ENCODE data around the gene HOXC12. TPM values are rescaled to one million over a fixed set of nuclear protein-coding genes. Genes with fewer than 3 reads are reported as not detected.

The HOXC12 gene, protein sequence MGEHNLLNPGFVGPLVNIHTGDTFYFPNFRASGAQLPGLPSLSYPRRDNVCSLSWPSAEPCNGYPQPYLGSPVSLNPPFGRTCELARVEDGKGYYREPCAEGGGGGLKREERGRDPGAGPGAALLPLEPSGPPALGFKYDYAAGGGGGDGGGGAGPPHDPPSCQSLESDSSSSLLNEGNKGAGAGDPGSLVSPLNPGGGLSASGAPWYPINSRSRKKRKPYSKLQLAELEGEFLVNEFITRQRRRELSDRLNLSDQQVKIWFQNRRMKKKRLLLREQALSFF
- total RNA-seq (not detected), polyA plus RNA-seq (not detected)

DNA sequence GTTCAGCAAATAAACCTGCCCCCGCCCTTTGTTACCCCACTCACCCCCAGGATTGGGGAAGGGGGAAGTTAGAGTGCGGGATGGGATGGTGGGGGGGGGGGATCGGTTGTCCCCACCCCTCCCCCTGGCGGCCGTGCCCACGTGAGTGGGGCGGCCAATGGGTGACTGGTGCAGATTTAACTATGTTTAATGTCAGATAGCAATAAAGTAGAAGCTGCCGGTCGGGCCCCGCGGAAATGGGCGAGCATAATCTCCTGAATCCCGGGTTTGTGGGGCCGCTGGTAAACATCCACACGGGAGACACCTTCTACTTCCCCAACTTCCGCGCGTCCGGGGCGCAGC lies at the start of gene HOXC12:
Gene HOXC12 (plus strand): TSS at position 210 of the 342 bp plus-strand sequence. CDS start 27 bp downstream, at position 237.
- Histone ChIP-seq H3K27ac (no peak within 1 kb of the TSS), H3K4me1 (peaks cover 0 to 33% (median 14%) of the 10 kb centered on the region in 4 donors), H3K9me3 (no peaks in the 10 kb centered on the region), H3K4me3 (no peak within 1 kb of the TSS), H3K27me3 (peaks cover 88 to 100% (median 100%) of the 10 kb centered on the region in 3 donors), H3K36me3 (no peaks in the 10 kb centered on the region)
- intact Hi-C loops (cut with DNase I) = no loop called here
- DNase-seq = no peak
- WGBS, 2 donors = 3 to 5% methylated on average over 20 of the region's 20 CpGs
- TF ChIP-seq POLR2AphosphoS5 (IDR thresholded peaks at IDR 0.05) (no peak), POLR2A (IDR thresholded peaks at IDR 0.05) (no peak), EP300 (IDR thresholded peaks at IDR 0.05) (no peak)
- TF ChIP-seq, protein P1, sequence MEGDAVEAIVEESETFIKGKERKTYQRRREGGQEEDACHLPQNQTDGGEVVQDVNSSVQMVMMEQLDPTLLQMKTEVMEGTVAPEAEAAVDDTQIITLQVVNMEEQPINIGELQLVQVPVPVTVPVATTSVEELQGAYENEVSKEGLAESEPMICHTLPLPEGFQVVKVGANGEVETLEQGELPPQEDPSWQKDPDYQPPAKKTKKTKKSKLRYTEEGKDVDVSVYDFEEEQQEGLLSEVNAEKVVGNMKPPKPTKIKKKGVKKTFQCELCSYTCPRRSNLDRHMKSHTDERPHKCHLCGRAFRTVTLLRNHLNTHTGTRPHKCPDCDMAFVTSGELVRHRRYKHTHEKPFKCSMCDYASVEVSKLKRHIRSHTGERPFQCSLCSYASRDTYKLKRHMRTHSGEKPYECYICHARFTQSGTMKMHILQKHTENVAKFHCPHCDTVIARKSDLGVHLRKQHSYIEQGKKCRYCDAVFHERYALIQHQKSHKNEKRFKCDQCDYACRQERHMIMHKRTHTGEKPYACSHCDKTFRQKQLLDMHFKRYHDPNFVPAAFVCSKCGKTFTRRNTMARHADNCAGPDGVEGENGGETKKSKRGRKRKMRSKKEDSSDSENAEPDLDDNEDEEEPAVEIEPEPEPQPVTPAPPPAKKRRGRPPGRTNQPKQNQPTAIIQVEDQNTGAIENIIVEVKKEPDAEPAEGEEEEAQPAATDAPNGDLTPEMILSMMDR (IDR thresholded peaks at IDR 0.05) = no peak

DNA sequence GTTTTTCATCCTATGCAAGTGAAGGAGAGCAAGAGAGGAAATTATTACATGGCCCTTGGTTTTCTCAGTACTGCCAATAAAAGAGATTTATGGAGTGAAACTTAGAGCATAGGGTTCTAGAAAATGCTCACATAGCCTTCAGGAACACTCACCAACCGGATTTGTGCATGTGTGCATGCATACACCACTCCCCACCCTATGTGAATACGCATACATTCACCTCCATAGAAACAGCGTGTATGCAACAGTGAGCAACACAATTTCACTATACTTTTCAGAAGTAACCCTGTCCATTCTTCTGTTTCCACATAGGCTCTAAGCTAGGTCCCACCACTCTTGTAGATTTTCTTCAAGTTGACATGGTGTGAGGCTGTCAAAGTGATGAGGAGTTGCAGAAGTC lies 47.6 kb upstream of the HOXC12 start:
- 61 to 78% methylated on average over 3 of the region's 3 CpGs for WGBS, 2 donors
- intact Hi-C loops (cut with DNase I) = no loop called here
- Histone ChIP-seq H3K4me1 (no peaks in the 10 kb centered on the region), H3K27me3 (peaks cover 0 to 56% (median 0%) of the 10 kb centered on the region in 3 donors), H3K36me3 (no peaks in the 10 kb centered on the region), H3K9me3 (no peaks in the 10 kb centered on the region), H3K4me3 (no peak overlapping the region), H3K27ac (no peak overlapping the region)
- no peak for DNase-seq
- TF ChIP-seq POLR2A (IDR thresholded peaks at IDR 0.05) = no peak
- TF ChIP-seq POLR2AphosphoS5 (IDR thresholded peaks at IDR 0.05) = no peak
- no peak for TF ChIP-seq EP300 (IDR thresholded peaks at IDR 0.05)
- TF ChIP-seq, protein P1 (IDR thresholded peaks at IDR 0.05) = no peak

DNA sequence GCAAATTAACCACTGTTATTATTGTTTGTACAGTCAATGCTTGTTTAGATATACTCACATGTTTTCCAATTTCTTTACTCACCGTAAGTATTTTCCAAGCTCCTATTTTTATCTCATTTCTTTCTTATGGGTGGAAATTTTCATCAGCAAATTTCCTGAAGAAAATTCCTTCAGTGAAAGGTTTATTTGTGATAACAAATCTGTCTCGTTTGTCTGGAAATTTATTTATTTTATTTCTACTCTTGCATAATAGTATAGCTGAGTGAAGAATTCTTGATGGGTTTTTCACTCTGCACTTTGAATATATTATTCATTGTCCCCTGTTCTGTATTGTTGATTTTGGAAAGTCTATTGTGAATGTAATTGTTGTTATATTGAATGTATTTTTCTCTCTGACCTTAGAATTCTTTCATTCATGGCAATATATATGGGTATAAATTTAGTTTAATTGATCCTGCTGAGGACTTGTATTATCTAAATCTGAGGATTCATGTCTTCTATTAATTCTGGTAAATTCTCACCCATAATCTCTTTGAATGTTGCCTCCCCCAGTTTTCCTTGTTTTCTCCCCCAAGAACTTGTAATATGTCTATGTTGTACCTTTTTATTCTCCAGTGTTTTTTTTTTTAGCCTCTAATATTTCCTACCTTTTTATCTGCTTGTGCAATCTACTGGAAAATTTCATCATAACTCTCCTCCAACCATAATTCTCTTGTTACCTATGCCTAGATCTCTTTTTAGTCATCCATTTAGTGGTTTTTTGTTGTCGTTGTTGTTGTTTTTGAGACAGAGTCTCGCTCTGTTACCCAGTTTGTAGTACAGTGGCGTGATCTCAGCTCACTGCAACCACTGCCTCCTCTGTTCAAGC lies 37.7 kb upstream of the HOXC12 start:
- no peak overlapping the region for H3K27ac ChIP-seq
- DNase-seq = no peak
- no peak for TF ChIP-seq EP300 (IDR thresholded peaks at IDR 0.05)
- TF ChIP-seq POLR2A (IDR thresholded peaks at IDR 0.05) = no peak
- TF ChIP-seq, protein P1 (IDR thresholded peaks at IDR 0.05) = no peak
- TF ChIP-seq POLR2AphosphoS5 (IDR thresholded peaks at IDR 0.05) = no peak
- no peaks in the 10 kb centered on the region for H3K9me3 ChIP-seq
- H3K36me3 ChIP-seq = no peaks in the 10 kb centered on the region
- H3K4me1 ChIP-seq = no peaks in the 10 kb centered on the region
- WGBS, 2 donors = 73 to 77% methylated on average over 5 of the region's 5 CpGs
- H3K27me3 ChIP-seq = peaks cover 0 to 86% (median 22%) of the 10 kb centered on the region in 3 donors
- intact Hi-C loops (cut with DNase I) = no loop called here
- H3K4me3 ChIP-seq = no peak overlapping the region

DNA sequence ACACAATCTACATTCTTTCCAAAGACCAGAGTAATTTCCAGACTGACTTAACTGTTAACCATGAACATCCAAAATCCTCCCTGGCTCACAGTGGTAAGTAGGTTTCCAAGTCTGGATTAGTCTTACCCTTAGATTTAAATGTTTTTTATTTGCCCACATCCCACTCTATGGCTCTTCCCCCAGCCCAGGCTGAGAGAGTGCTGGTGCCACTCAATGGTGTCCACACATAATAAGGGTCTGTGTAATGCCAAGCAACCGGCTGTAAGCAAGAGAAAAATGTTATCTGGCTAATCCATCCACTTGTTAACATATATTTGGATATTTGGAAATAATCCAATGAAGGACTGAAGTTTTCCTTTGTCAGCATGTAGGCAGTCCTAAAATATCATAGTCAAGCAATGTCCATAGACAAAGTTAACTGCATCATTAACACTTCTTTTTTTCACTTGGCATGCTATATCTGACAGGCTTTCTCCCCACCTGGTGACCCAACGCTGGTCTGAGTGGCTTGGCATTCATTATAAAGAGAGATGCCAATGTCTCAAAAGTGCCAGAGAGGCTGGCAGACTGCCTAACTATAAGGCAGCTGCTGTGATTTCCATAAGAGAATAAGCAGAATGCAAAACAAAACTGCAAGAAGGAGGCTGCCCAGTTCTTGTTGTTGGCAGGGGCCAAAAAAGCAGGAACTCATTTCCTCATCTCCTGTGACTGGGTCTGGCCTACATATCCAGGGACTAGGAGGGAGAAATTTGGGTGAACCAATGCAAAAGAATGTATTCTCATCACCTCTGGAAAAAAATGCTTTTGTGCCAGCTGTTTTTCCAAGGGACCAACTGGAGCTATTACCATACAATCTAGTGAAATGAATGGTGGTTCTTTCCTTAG lies 29.9 kb upstream of the HOXC12 start:
- WGBS, 2 donors = 30 to 63% methylated on average over 2 of the region's 2 CpGs
- peaks cover 0 to 6% (median 2%) of the 10 kb centered on the region in 4 donors for H3K4me1 ChIP-seq
- no peak overlapping the region for H3K4me3 ChIP-seq
- H3K27me3 ChIP-seq = peaks cover 30 to 97% (median 72%) of the 10 kb centered on the region in 3 donors
- H3K36me3 ChIP-seq = no peaks in the 10 kb centered on the region
- intact Hi-C loops (cut with DNase I) = no loop called here
- TF ChIP-seq, protein P1 (IDR thresholded peaks at IDR 0.05) = no peak
- TF ChIP-seq POLR2A (IDR thresholded peaks at IDR 0.05) (no peak), EP300 (IDR thresholded peaks at IDR 0.05) (no peak), POLR2AphosphoS5 (IDR thresholded peaks at IDR 0.05) (no peak)
- H3K27ac ChIP-seq = no peak overlapping the region
- no peaks in the 10 kb centered on the region for H3K9me3 ChIP-seq
- no peak for DNase-seq
